ENCODE measurements around the gene MTMR4.
"Not testable (repeated sequence)": the region's sequence is repeated elsewhere in the genome, so short reads cannot be mapped to it uniquely, and the experiment has no call there.

MTMR4 gene

DNA sequence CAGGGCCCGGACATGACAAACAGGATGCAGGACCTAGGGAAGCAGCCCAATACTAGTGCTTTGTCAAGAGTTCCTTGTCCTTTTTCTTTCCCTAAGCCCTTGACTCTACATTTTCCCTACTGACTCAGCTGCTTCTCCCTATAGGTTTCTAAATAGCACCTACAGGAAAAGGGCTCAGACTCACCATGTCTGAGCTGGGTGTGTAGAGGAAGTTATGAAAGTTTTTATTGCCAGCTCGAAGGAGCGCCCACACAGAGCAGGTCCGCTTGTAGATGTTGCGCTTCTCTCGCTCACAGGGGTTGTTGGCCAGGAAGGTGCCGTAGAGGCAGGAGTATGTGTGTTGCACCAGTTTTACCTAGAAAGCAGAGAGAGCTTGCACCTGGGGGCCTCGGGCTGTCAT lies 10.6 kb downstream of the MTMR4 start:
- no peak overlapping the region for H3K4me3 ChIP-seq (ENCODE audit: low read length)
- no peak overlapping the region for H3K9ac ChIP-seq (ENCODE audit: low read length)
- no peaks in the 10 kb centered on the region for H3K27me3 ChIP-seq (ENCODE audit: control insufficient read depth, insufficient read depth, low read length)
- H3K4me1 ChIP-seq (ENCODE audit: control insufficient read depth, insufficient read depth, low read length), result no peaks in the 10 kb centered on the region
- H3K27ac ChIP-seq (ENCODE audit: low read depth, low read length), result no peak overlapping the region
- H3K36me3 ChIP-seq (ENCODE audit: control insufficient read depth, insufficient read depth, low read length), result peaks cover 41% of the 10 kb centered on the region

DNA sequence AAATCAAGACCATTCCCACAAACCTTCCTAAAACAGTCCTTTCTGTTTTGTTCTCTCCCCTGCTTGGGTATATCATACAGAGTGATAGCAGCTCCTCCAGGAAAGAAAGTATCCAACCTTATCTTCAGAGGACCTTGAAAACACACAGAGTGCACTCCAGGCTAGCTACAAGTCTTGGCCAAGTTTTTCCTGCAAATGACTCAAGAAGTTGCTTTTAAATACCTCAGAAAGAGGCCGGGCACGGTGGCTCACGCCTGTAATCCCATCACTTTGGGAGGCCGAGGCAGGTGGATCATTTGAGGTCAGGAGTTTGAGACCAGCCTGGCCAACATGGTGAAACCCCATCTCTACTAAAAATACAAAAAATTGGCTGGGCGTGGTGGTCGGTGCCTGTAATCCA lies 11.3 kb downstream of the MTMR4 start:
- H3K27ac ChIP-seq (ENCODE audit: low read depth, low read length), result not testable (repeated sequence)
- H3K36me3 ChIP-seq (ENCODE audit: control insufficient read depth, insufficient read depth, low read length), result peaks cover 33% of the 10 kb centered on the region

DNA sequence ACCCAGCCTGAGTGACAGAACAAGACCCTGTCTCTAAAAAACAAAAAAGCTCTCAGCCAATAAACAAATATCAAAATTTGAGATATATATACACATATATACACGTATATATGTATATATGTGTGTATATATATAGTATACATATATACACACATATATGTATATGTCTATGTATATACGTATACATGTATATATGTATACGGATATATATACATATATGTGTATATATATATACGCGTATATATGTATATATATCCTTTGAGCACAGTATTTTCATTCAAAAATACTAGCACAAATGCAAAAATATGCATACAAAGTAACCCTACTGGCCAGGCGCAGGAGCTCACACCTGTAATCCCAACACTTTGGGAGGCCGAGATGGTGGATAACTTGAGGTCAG lies 13.0 kb downstream of the MTMR4 start:
- Histone ChIP-seq H3K9ac (ENCODE audit: low read length) (no peak overlapping the region), H3K36me3 (ENCODE audit: control insufficient read depth, insufficient read depth, low read length) (peaks cover 35% of the 10 kb centered on the region), H3K4me3 (ENCODE audit: low read length) (no peak overlapping the region), H3K27ac (ENCODE audit: low read depth, low read length) (no peak overlapping the region), H3K4me1 (ENCODE audit: control insufficient read depth, insufficient read depth, low read length) (no peaks in the 10 kb centered on the region), H3K27me3 (ENCODE audit: control insufficient read depth, insufficient read depth, low read length) (no peaks in the 10 kb centered on the region)

More for the DNA sequence above, 11.3 kb downstream of the MTMR4 start:
- not testable (repeated sequence) for H3K4me3 ChIP-seq (ENCODE audit: low read length); H3K4me1 ChIP-seq (ENCODE audit: control insufficient read depth, insufficient read depth, low read length); H3K27me3 ChIP-seq (ENCODE audit: control insufficient read depth, insufficient read depth, low read length); H3K9ac ChIP-seq (ENCODE audit: low read length)

DNA sequence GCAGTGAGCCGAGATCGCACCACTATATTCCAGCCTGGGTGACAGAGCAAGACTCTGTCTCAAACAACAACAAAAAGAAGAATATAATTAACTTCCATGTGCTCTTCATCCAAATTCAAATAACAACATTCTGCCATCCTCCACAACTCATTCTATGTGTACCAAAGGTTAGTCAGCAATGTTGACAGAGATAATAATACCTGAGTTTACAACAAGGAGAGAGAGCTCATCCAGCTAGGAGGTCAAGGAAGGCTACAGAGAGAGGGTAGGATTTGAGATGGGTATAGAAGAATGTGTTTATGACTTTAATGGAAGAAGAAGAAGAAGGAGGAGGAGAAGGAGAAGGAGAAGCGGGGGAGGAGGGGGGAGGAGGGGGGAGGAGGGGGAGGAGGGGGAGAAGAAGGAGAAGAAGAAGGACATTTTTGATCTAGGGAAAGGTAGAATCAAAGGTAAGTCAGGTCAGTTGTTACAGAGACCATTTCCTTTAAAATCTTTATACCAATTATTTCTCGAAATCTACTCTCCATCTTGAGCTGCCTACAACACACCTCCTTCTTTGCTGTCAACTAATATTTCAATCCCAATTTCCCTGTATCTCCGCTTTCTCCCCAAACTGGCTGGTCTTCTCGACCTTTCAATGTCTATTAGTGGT lies 16.1 kb downstream of the MTMR4 start:
- H3K9ac ChIP-seq (ENCODE audit: low read length), result no peak overlapping the region
- no peak overlapping the region for H3K27ac ChIP-seq (ENCODE audit: low read depth, low read length)
- H3K36me3 ChIP-seq (ENCODE audit: control insufficient read depth, insufficient read depth, low read length), result peaks cover 38% of the 10 kb centered on the region
- no peaks in the 10 kb centered on the region for H3K27me3 ChIP-seq (ENCODE audit: control insufficient read depth, insufficient read depth, low read length)
- H3K4me1 ChIP-seq (ENCODE audit: control insufficient read depth, insufficient read depth, low read length), result no peaks in the 10 kb centered on the region
- H3K4me3 ChIP-seq (ENCODE audit: low read length), result no peak overlapping the region

DNA sequence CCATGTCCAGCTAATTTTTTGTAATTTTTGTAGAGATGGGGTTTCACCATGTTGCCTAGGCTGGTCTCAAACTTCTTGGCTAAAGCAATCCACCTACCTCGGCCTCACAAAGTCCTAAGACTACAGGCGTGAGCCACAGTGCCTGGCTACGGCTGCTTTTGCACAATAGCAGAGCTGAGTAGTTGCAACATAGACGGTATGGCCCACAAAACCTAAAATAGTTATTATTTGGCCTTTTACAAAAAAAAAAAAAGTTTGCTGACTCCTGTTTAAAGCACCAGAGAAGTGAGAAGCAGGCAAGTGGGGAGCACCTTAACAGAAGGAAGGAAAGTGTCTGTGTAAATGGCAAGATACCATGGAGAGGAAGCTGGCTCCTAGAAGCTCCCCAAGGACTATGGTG lies 20.9 kb downstream of the MTMR4 start:
- Histone ChIP-seq H3K27ac (ENCODE audit: low read depth, low read length) (no peak overlapping the region), H3K27me3 (ENCODE audit: control insufficient read depth, insufficient read depth, low read length) (no peaks in the 10 kb centered on the region), H3K4me1 (ENCODE audit: control insufficient read depth, insufficient read depth, low read length) (no peaks in the 10 kb centered on the region), H3K36me3 (ENCODE audit: control insufficient read depth, insufficient read depth, low read length) (peaks cover 43% of the 10 kb centered on the region), H3K4me3 (ENCODE audit: low read length) (no peak overlapping the region), H3K9ac (ENCODE audit: low read length) (no peak overlapping the region)

DNA sequence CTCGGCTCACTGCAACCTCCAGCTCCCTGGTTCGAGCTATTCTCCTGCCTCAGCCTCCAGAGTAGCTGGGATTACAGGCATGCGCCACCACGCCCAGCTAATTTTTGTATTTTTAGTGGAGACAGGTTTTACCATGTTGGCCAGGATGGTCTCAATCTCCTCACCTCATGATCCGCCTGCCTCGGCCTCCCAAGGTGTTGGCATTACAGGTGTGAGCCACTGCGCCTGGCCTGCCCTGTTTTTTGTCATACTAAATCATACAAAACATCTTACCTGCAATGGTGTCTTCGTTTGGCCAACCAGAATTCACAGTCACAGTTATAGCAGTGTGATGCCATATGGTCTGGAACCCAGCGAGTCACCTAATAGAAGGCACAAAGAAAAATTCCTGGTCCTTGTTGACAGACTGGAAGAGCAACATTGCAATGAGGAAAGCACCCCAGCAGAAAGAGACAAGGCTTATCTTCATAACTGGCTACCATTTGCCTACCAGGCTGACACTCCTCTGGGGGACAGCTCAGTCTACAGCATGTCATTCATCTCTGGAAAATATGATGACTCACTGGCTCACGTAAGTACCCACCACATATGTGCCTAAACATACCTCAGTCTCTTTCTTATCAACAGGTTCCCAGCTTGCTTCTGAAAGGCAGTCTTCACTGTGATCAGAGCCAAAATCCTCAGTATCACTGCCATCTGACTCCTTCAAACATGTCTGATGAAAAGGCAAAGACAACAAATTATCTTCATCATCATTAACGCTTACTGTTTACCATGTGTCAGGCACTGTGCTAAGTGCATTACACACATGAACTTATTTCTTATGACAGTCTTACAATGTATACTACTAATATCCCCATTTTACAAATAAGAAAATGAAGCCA lies 22.0 kb downstream of the MTMR4 start:
- Histone ChIP-seq H3K27ac (ENCODE audit: low read depth, low read length) (no peak overlapping the region), H3K4me1 (ENCODE audit: control insufficient read depth, insufficient read depth, low read length) (no peaks in the 10 kb centered on the region), H3K36me3 (ENCODE audit: control insufficient read depth, insufficient read depth, low read length) (peaks cover 40% of the 10 kb centered on the region), H3K27me3 (ENCODE audit: control insufficient read depth, insufficient read depth, low read length) (no peaks in the 10 kb centered on the region), H3K4me3 (ENCODE audit: low read length) (no peak overlapping the region), H3K9ac (ENCODE audit: low read length) (no peak overlapping the region)

DNA sequence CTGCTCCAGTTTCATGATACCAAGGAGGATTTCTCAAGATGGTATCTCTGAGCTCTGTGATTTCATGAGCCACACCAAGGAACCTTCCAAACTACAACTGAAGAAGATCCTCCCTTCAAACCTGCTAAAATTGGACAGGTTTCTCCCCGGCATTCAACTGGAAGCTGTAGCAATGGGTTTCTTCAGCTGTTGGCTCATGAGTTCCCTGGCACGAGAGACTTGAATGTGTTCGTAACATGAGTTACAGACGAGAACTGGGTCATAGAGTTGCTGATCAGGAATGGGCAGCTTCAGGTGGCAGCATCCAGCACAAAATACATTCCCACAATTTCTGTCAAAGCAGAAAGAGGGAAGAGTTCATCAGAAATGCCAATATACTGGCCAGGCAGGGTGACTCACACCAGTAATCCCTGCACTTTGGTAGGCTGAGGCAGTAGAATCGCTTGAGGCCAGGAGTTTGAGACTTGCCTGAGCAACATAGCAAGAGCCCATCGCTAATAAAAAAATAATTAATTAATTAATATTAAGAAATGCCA lies 22.9 kb downstream of the MTMR4 start:
- H3K36me3 ChIP-seq (ENCODE audit: control insufficient read depth, insufficient read depth, low read length), result peaks cover 39% of the 10 kb centered on the region
- H3K9ac ChIP-seq (ENCODE audit: low read length), result no peak overlapping the region
- no peak overlapping the region for H3K27ac ChIP-seq (ENCODE audit: low read depth, low read length)

DNA sequence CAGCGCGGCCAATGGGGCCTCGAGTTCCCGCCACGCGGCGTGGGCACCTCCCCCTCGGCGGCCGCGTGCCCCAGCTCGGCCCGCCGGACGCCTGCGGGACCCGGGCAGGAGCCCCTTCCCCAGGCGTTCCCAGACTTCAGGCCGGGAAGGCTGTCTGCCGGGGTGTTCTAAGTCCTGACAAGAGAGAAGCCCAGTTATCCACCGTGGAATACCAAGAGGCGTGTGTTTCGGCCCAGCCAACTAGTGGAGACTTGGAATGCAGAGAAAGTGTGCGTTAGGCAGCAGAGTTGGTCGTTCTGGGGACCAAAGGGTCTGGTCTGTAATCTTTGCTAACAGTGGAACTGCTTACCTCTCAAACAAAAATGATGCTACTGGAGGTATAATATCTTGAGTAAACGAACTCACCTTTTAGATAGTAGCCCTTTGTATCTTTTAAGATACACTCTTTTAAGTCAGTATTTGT lies 26.0 kb downstream of the MTMR4 start:
- no peak overlapping the region for H3K27ac ChIP-seq (ENCODE audit: low read depth, low read length)
- no peaks in the 10 kb centered on the region for H3K27me3 ChIP-seq (ENCODE audit: control insufficient read depth, insufficient read depth, low read length)
- H3K36me3 ChIP-seq (ENCODE audit: control insufficient read depth, insufficient read depth, low read length), result peaks cover 19% of the 10 kb centered on the region
- H3K9ac ChIP-seq (ENCODE audit: low read length), result no peak overlapping the region
- H3K4me3 ChIP-seq (ENCODE audit: low read length), result no peak overlapping the region
- H3K4me1 ChIP-seq (ENCODE audit: control insufficient read depth, insufficient read depth, low read length), result no peaks in the 10 kb centered on the region

More for the DNA sequence above, 22.9 kb downstream of the MTMR4 start:
- Histone ChIP-seq H3K4me3 (ENCODE audit: low read length) (no peak overlapping the region), H3K4me1 (ENCODE audit: control insufficient read depth, insufficient read depth, low read length) (no peaks in the 10 kb centered on the region), H3K27me3 (ENCODE audit: control insufficient read depth, insufficient read depth, low read length) (no peaks in the 10 kb centered on the region)

DNA sequence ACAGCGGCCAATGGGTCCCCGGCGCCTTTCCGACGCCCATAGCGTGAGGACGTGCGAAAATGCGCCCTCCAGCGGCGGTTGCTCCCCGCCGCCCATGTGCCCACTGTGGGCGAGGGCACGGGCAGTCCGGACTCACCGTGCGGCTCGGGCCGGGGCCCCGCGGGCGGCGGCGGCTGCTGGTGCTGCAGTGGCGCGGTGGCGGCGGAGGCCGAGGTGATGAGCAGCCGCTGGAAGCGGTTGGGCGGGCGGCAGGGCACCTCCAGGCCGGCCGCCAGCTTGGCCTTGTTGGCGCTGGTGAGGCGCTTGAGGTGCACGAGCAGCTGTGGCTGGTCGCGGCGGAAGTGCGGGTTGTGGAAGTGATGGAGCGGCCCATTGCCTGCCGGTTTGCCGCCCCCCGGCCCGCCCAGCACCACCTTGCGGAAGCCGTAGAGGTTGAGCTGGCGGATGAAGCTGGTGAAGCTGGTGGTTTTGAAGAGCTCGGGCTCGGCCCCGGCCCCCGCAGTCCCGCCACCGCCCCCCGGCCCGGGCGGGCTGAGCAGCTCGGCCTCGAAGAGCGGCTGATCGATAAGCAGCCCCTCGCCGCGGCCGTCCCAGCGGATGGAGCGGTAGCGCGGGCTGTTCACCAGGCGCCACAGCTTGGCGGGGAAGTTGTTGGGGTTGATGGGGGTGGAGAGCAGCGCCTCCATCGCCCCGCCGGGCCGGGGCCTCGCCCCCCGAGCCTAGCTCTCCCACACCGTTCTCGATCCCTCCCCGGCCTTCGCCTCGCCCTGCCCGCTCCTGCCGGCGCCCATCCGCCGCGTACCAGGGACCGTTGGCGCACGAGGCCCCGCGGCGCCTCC lies 26.6 kb downstream of the MTMR4 start, which contains the start of gene HSF5:
TSS of gene HSF5 (minus strand) at position 820 of the 839 bp plus-strand sequence. CDS start at position 686, 134 bp downstream.
- Histone ChIP-seq H3K27me3 (ENCODE audit: control insufficient read depth, insufficient read depth, low read length) (no peaks in the 10 kb centered on the region), H3K36me3 (ENCODE audit: control insufficient read depth, insufficient read depth, low read length) (peaks cover 14% of the 10 kb centered on the region), H3K4me3 (ENCODE audit: low read length) (no peak within 1 kb of the TSS), H3K9ac (ENCODE audit: low read length) (no peak within 1 kb of the TSS), H3K27ac (ENCODE audit: low read depth, low read length) (no peak within 1 kb of the TSS), H3K4me1 (ENCODE audit: control insufficient read depth, insufficient read depth, low read length) (no peaks in the 10 kb centered on the region)

DNA sequence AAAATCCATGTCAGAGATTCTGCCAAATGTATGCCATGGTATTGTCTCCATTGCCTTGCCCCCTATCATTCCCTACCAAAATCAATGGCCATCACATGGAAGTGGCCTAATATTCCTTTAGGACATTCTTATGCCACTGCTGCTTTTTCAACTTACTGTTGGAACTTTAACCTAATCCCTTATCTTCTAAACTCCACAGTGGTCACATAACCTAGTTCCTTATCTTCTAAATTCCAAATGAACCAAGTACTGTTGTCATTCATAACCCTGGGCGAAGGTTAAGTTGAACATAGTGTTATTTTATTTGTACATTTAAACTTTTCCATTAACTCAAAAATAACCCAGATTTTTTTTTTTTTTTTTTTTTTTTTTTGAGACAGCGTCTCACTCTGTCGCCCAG lies 29.8 kb downstream of the MTMR4 start:
- Histone ChIP-seq H3K4me3 (ENCODE audit: low read length) (no peak overlapping the region), H3K27me3 (ENCODE audit: control insufficient read depth, insufficient read depth, low read length) (no peaks in the 10 kb centered on the region)

DNA sequence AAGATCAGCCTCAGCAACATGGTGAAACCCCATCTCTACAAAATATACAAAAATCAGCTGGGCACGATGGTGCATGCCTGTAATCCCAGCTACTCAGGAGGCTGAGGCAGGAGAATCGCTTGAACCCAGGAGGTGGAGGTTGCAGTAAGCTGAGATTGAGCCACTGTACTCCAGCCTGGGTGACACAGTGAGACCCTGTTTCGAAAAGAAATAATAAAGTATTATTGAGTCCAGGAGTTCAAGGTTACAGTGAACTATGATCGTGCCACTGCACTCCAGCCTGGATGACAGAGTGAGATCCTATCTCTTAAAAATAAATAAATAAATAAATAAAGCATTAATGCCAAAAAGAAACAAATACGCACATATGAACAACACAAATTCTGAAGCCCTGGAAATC lies 32.6 kb downstream of the MTMR4 start:
- H3K27me3 ChIP-seq (ENCODE audit: control insufficient read depth, insufficient read depth, low read length); H3K4me1 ChIP-seq (ENCODE audit: control insufficient read depth, insufficient read depth, low read length); H3K9ac ChIP-seq (ENCODE audit: low read length); H3K27ac ChIP-seq (ENCODE audit: low read depth, low read length); H3K36me3 ChIP-seq (ENCODE audit: control insufficient read depth, insufficient read depth, low read length); H3K4me3 ChIP-seq (ENCODE audit: low read length): not testable (repeated sequence)

More for the DNA sequence above, 29.8 kb downstream of the MTMR4 start:
- Histone ChIP-seq H3K27ac (ENCODE audit: low read depth, low read length) (no peak overlapping the region), H3K36me3 (ENCODE audit: control insufficient read depth, insufficient read depth, low read length) (peaks cover 1% of the 10 kb centered on the region), H3K9ac (ENCODE audit: low read length) (no peak overlapping the region), H3K4me1 (ENCODE audit: control insufficient read depth, insufficient read depth, low read length) (no peaks in the 10 kb centered on the region)

DNA sequence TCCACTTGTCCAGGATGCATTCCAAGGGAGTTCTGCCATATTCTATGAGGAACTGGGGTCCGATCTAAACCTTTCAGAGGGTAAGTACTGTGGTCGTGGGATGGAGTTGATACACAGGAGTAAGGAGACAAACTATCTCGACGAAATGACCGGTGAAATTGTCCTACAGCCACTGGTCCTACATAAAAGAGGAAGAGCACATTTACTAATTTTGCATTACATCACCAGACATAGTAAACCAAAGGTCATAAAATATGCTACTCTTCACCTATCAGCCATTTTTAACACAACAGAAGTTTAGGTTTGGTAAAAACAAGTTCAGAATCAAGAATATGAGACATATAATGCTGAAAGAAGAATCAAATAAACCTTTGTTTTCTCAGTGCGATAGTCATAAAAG lies 34.3 kb downstream of the MTMR4 start:
- H3K4me3 ChIP-seq (ENCODE audit: low read length), result no peak overlapping the region
- H3K4me1 ChIP-seq (ENCODE audit: control insufficient read depth, insufficient read depth, low read length), result no peaks in the 10 kb centered on the region
- no peaks in the 10 kb centered on the region for H3K27me3 ChIP-seq (ENCODE audit: control insufficient read depth, insufficient read depth, low read length)
- H3K27ac ChIP-seq (ENCODE audit: low read depth, low read length), result no peak overlapping the region
- no peak overlapping the region for H3K9ac ChIP-seq (ENCODE audit: low read length)
- H3K36me3 ChIP-seq (ENCODE audit: control insufficient read depth, insufficient read depth, low read length), result no peaks in the 10 kb centered on the region
